MM.1S (cell line): ENCODE data around the gene DDX55.

Experiments used
- DNase-seq: peaks from one replicate; pipeline ENCODE4 v3.0.0-alpha.2; 2015
- H2AFZ ChIP-seq: fragments of 300-600 bp; sonication (generic); 2 replicates; pipeline ENCODE4 v1.6.0; 2016; ENCODE audit warnings: antibody characterized with exemption, low read length
- H3F3A ChIP-seq: fragments of 300-600 bp; sonication (generic); 2 replicates; pipeline ENCODE4 v1.6.1; 2016; ENCODE audit warnings: mild to moderate bottlenecking, antibody characterized with exemption, low read length, moderate library complexity, mixed read lengths; ENCODE audit not compliant: insufficient read depth
- H3K27ac ChIP-seq: fragments of 300-600 bp; sonication (generic); 2 replicates; pipeline ENCODE4 v1.5.1; 2016; ENCODE audit warnings: mild to moderate bottlenecking, low read length
- H3K27me3 ChIP-seq: fragments of 300-600 bp; sonication (generic); replicated peaks from 2 replicates; pipeline ENCODE4 v1.6.0; 2016; ENCODE audit warnings: low read length; ENCODE audit not compliant: insufficient read depth
- H3K36me3 ChIP-seq: fragments of 300-600 bp; sonication (generic); replicated peaks from 2 replicates; pipeline ENCODE4 v1.6.1; 2016; ENCODE audit warnings: mild to moderate bottlenecking, low read length, mixed read lengths; ENCODE audit not compliant: insufficient read depth
- H3K4me1 ChIP-seq: fragments of 300-600 bp; sonication (generic); 2 replicates; pipeline ENCODE4 v1.6.1; 2016; ENCODE audit warnings: low read length, mixed read lengths
- H3K4me2 ChIP-seq: fragments of 300-600 bp; sonication (generic); 2 replicates; pipeline ENCODE4 v1.6.0; 2016; ENCODE audit warnings: low read depth, low read length
- H3K4me3 ChIP-seq: fragments of 300-600 bp; sonication (generic); 2 replicates; pipeline ENCODE4 v1.5.1; 2016; ENCODE audit warnings: low read length, mixed read lengths
- H3K79me2 ChIP-seq: fragments of 300-600 bp; sonication (generic); 2 replicates; pipeline ENCODE4 v1.6.1; 2016; ENCODE audit warnings: mixed run types, low read length, mixed read lengths
- H3K9ac ChIP-seq: fragments of 300-600 bp; sonication (generic); 2 replicates; pipeline ENCODE4 v1.6.1; 2016; ENCODE audit warnings: low read length, mixed read lengths
- H3K9me2 ChIP-seq: fragments of 300-600 bp; sonication (generic); replicated peaks from 2 replicates; pipeline ENCODE4 v1.6.1; 2016; ENCODE audit warnings: mild to moderate bottlenecking, low read length, mixed read lengths; ENCODE audit not compliant: insufficient read depth
- H3K9me3 ChIP-seq: fragments of 300-600 bp; sonication (generic); replicated peaks from 2 replicates; pipeline ENCODE4 v1.6.1; 2016; ENCODE audit warnings: mild to moderate bottlenecking, low read length, mixed read lengths; ENCODE audit not compliant: insufficient read depth
- H4K20me1 ChIP-seq: fragments of 300-600 bp; sonication (generic); 2 replicates; pipeline ENCODE4 v1.6.1; 2016; ENCODE audit warnings: mild to moderate bottlenecking, low read length, moderate library complexity, mixed read lengths; ENCODE audit not compliant: insufficient read depth
- EZH2 ChIP-seq: fragments of 300-600 bp; sonication (generic); optimal IDR thresholded peaks from 2 replicates; pipeline ENCODE3; 2017; ENCODE audit warnings: low read depth, mild to moderate bottlenecking, antibody characterized with exemption, low read length, mixed read lengths
- EZH2phosphoT487 ChIP-seq: fragments of 300-600 bp; sonication (generic); IDR thresholded peaks from 2 replicates; pipeline ENCODE4 v1.6.1; 2018; ENCODE audit warnings: antibody characterized with exemption, low read length
- TF ChIP-seq, protein P1 (sequence below): fragments of 300-600 bp; sonication (generic); IDR thresholded peaks from 2 replicates; pipeline ENCODE4 v1.5.1; 2016; ENCODE audit warnings: antibody characterized with exemption, low read length, mixed read lengths

The DDX55 gene

DNA sequence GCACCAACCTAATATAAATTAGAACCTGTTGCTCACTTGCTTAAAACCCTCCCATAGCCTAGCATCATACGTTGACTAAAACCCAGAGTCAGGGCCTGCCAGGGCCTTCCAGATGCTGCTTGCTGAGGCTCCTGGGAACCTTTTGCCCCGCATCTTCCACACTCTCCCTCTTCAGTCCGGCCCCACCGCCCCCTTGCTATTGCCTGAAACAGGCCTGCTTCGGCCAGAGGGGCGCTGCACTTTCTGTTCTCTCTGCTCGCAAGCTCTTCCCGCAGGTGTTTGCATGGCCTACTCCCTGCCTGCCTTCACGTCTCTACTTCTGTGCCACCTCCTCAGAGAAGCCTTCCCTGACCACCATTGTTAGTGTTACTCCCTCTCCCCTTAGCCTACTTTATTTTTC lies 55.3 kb downstream of the DDX55 start:
- no peak overlapping the region for H3K27ac ChIP-seq
- no peak for DNase-seq
- no peak overlapping the region for H3K4me2 ChIP-seq
- H3K36me3 ChIP-seq = no peaks in the 10 kb centered on the region
- no peak overlapping the region for H3K4me3 ChIP-seq
- no peaks in the 10 kb centered on the region for H3K4me1 ChIP-seq
- no peak for TF ChIP-seq EZH2phosphoT487
- TF ChIP-seq, protein P1, sequence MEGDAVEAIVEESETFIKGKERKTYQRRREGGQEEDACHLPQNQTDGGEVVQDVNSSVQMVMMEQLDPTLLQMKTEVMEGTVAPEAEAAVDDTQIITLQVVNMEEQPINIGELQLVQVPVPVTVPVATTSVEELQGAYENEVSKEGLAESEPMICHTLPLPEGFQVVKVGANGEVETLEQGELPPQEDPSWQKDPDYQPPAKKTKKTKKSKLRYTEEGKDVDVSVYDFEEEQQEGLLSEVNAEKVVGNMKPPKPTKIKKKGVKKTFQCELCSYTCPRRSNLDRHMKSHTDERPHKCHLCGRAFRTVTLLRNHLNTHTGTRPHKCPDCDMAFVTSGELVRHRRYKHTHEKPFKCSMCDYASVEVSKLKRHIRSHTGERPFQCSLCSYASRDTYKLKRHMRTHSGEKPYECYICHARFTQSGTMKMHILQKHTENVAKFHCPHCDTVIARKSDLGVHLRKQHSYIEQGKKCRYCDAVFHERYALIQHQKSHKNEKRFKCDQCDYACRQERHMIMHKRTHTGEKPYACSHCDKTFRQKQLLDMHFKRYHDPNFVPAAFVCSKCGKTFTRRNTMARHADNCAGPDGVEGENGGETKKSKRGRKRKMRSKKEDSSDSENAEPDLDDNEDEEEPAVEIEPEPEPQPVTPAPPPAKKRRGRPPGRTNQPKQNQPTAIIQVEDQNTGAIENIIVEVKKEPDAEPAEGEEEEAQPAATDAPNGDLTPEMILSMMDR = no peak
- no peak for TF ChIP-seq EZH2
- H3K9me3 ChIP-seq = no peaks in the 10 kb centered on the region
- no peaks in the 10 kb centered on the region for H3K79me2 ChIP-seq
- H3K9me2 ChIP-seq = no peaks in the 10 kb centered on the region
- H2AFZ ChIP-seq = no peak overlapping the region
- H4K20me1 ChIP-seq = no peaks in the 10 kb centered on the region
- no peak overlapping the region for H3K9ac ChIP-seq
- no peaks in the 10 kb centered on the region for H3F3A ChIP-seq
- no peaks in the 10 kb centered on the region for H3K27me3 ChIP-seq

DNA sequence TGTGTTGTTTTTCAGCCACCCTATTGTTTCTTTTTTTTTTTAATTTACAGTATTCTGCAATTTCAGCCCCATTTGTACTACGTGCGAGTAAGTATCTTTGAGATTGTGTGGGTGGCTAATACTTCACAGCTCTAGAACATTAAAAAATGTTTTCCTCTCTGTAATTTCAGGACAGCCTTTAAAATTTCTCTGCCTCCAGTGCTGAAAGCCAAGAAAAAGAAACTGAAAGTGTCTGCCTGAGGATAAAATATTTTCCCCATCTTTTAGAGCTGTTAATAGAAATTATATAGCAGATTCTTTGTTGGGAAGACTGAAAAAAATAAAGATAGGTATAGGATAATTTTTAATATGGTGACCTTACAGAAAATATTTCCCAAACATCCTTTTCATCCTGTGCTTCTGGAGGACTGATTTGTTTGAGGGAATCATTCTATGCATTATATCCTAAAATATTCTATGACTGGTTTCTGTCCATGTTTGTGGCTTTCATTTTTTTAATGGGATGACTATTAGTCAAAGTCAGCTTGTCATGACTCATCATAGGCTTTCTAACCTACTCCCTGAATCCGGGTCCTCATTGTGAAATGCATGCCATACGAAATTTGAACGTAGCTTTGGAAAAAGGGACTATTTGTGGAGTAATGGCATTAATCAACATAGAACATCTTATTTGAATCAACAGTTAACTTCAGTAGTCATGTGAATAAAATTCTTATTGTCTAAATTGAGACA lies 58.3 kb downstream of the DDX55 start:
- Histone ChIP-seq H2AFZ (no peak overlapping the region), H3K79me2 (no peaks in the 10 kb centered on the region), H3K4me2 (no peak overlapping the region), H3K27ac (no peak overlapping the region), H3K36me3 (no peaks in the 10 kb centered on the region), H3K4me1 (no peaks in the 10 kb centered on the region), H3K27me3 (no peaks in the 10 kb centered on the region), H3K9me2 (no peaks in the 10 kb centered on the region), H4K20me1 (no peaks in the 10 kb centered on the region), H3K9me3 (no peaks in the 10 kb centered on the region), H3F3A (no peaks in the 10 kb centered on the region), H3K4me3 (no peak overlapping the region), H3K9ac (no peak overlapping the region)
- no peak for DNase-seq
- no peak for TF ChIP-seq EZH2
- TF ChIP-seq, protein P1 = no peak
- no peak for TF ChIP-seq EZH2phosphoT487

GRCh38 chr12:123667771-123668170 lies 65.9 kb downstream of the DDX55 start:
- Histone ChIP-seq H3K9me3 (no peaks in the 10 kb centered on the region), H3K9ac (no peak overlapping the region), H3K36me3 (no peaks in the 10 kb centered on the region), H3K4me3 (no peak overlapping the region), H2AFZ (no peak overlapping the region), H3K27me3 (no peaks in the 10 kb centered on the region), H4K20me1 (no peaks in the 10 kb centered on the region), H3K4me2 (no peak overlapping the region), H3K27ac (no peak overlapping the region), H3K9me2 (no peaks in the 10 kb centered on the region), H3K79me2 (no peaks in the 10 kb centered on the region), H3F3A (no peaks in the 10 kb centered on the region), H3K4me1 (no peaks in the 10 kb centered on the region)
- TF ChIP-seq EZH2phosphoT487 (no peak), EZH2 (no peak)
- TF ChIP-seq, protein P1 = no peak
- no peak for DNase-seq
